K562 (cell line): Measurements from ENCODE around the gene EPHA1. TPM values are rescaled to one million over a fixed set of nuclear protein-coding genes. Genes with fewer than 3 reads are reported as not detected.

Experiments
- ATAC-seq: fragments of 200-7000 bp; cut with Tn5 transposase; 3 replicates; pipeline ENCODE4 v1.9.1; 2020; ENCODE audit warnings: moderate library complexity
- BruUV-seq: library from RNA; stranded (reverse); fragments of 400-500 nt; replicated peaks from 2 replicates; lab custom pipeline; 2021; lab: Mats Ljungman, UMichigan
- CTCF ChIA-PET: fragments of 300-600 bp; formaldehyde crosslinking; extraction: SDS; loops from one replicate; lab custom pipeline; 2021; ENCODE audit warnings: low intra/inter-chr PET ratio; lab: Yijun Ruan, JAX
- POLR2A ChIA-PET: fragments of 300-600, 350-650 bp; sonication (Branson Sonifier 250); formaldehyde crosslinking; extraction: SDS; loops from one replicate; lab custom pipeline; 2021; ENCODE audit warnings: antibody characterized with exemption, inconsistent platforms; lab: Yijun Ruan, JAX
- DNase-seq, 4 experiments: peaks; one replicate each; pipeline versions ENCODE4 v3.0.0 to v3.0.0-alpha.2; 2011 to 2018; ENCODE audit warnings: low spot score in 3 of 4, mixed read lengths in 3 of 4; ENCODE audit errors: extremely low read depth in 1 of 4
- FAIRE-seq: peaks from 2 replicates; lab custom pipeline; 2011; peaks lifted over from hg19 to GRCh38; lab: Jason Lieb, UNC
- H2AFZ ChIP-seq: 2 replicates; pipeline ENCODE4 v1.6.0; 2011; ENCODE audit warnings: low read depth, low read length, control low read depth, inconsistent platforms
- H3K27ac ChIP-seq: fragments of 200-600 bp; 3 replicates; pipeline ENCODE4 v1.8.0; 2011; ENCODE audit warnings: low read depth, mild to moderate bottlenecking, control low read depth, inconsistent platforms, low read length, moderate library complexity, mixed read lengths; ENCODE audit errors: extremely low read depth
- H3K27me3 ChIP-seq, 2 experiments: fragments of 300-600 bp in 1 of 2; 2 replicates in 1 of 2; 3 replicates in 1 of 2; pipeline versions ENCODE4 v1.6.0 to v1.8.0; 2011; ENCODE audit warnings: inconsistent platforms in 2 of 2, low read length in 2 of 2, mild to moderate bottlenecking in 1 of 2, mixed read lengths in 1 of 2, moderate library complexity in 1 of 2; ENCODE audit not compliant: control insufficient read depth in 2 of 2, insufficient read depth in 2 of 2
- H3K36me3 ChIP-seq: fragments of 300-600 bp; 3 replicates; pipeline ENCODE4 v1.8.0; 2011; ENCODE audit warnings: mild to moderate bottlenecking, low read length, inconsistent platforms; ENCODE audit not compliant: control insufficient read depth, insufficient read depth
- H3K4me1 ChIP-seq, 2 experiments: fragments of 200-600 bp in 1 of 2; replicated peaks in 1 of 2; 2 replicates in 1 of 2; 3 replicates in 1 of 2; pipeline versions ENCODE4 v1.5.1 to v1.8.0; 2011; ENCODE audit warnings: inconsistent platforms in 2 of 2, low read length in 2 of 2, mild to moderate bottlenecking in 1 of 2, mixed read lengths in 1 of 2, moderate library complexity in 1 of 2; ENCODE audit not compliant: control insufficient read depth in 2 of 2, insufficient read depth in 2 of 2
- H3K4me2 ChIP-seq: 2 replicates; pipeline ENCODE4 v1.6.1; 2011; ENCODE audit warnings: low read length, control low read depth, inconsistent platforms, mixed read lengths; ENCODE audit not compliant: insufficient read depth
- H3K4me3 ChIP-seq: fragments of 200-600 bp; sonication (generic), shearing (Covaris generic); 2 replicates; pipeline ENCODE4 v1.5.1; 2016; ENCODE audit warnings: control low read depth, inconsistent platforms
- H3K79me2 ChIP-seq: fragments of 200-600 bp; 3 replicates; pipeline ENCODE4 v1.8.0; 2011; ENCODE audit warnings: low read length, inconsistent platforms; ENCODE audit not compliant: control insufficient read depth, insufficient read depth
- H3K9ac ChIP-seq, 2 experiments: 2 replicates each; pipeline versions ENCODE4 v1.6.0 to v1.6.1; 2011; ENCODE audit warnings: low read depth in 2 of 2, low read length in 2 of 2, control low read depth in 1 of 2, inconsistent platforms in 1 of 2, mild to moderate bottlenecking in 1 of 2, mixed read lengths in 1 of 2; ENCODE audit not compliant: insufficient read depth in 1 of 2
- H3K9me1 ChIP-seq: one replicate; pipeline ENCODE4 v1.6.0; 2011; ENCODE audit warnings: inconsistent platforms, mild to moderate bottlenecking, low read length, moderate library complexity; ENCODE audit not compliant: control insufficient read depth, insufficient read depth
- H3K9me3 ChIP-seq: replicated peaks from 2 replicates; pipeline ENCODE4 v1.5.1; 2011; ENCODE audit warnings: low read depth, low read length, inconsistent platforms; ENCODE audit not compliant: control insufficient read depth, insufficient read depth
- H4K20me1 ChIP-seq: replicated peaks from 2 replicates; pipeline ENCODE4 v1.6.1; 2011; ENCODE audit warnings: low read length, inconsistent platforms, mixed read lengths; ENCODE audit not compliant: control insufficient read depth, insufficient read depth
- CTCF ChIP-seq, 3 experiments: IDR thresholded peaks in 2 of 3; conservative IDR thresholded peaks in 1 of 3; 2 replicates each; pipeline ENCODE4 v1.5.1; 2011 to 2012; ENCODE audit warnings: low read length in 3 of 3, mild to moderate bottlenecking in 3 of 3, control low read depth in 2 of 3, improper control_type of control experiment in 1 of 3, inconsistent platforms in 1 of 3, low read depth in 1 of 3, mixed read lengths in 1 of 3, moderate library complexity in 1 of 3; ENCODE audit not compliant: insufficient read depth in 2 of 3
- DIDO1 ChIP-seq: fragments of 450-650 bp; IDR thresholded peaks from 2 replicates; pipeline ENCODE4 v1.6.1; 2016; ENCODE audit warnings: low read depth, missing biosample characterization, missing genetic modification characterization
- KDM4B ChIP-seq, 2 experiments: fragments of 450-650 bp in 1 of 2; sonication (generic) in 1 of 2; IDR thresholded peaks; 2 replicates each; pipeline ENCODE4 v1.6.1; 2016 to 2017; ENCODE audit warnings: borderline replicate concordance in 2 of 2, antibody characterized with exemption in 1 of 2, low read depth in 1 of 2, mild to moderate bottlenecking in 1 of 2
- NFIC ChIP-seq: fragments of 450-650 bp; IDR thresholded peaks from 2 replicates; pipeline ENCODE4 v1.6.1; 2017; ENCODE audit warnings: mild to moderate bottlenecking, inconsistent platforms
- RAD21 ChIP-seq, 2 experiments: fragments of 250-450 bp in 1 of 2; fragments of 450-650 bp in 1 of 2; sonication (Bioruptor Pico) in 1 of 2; formaldehyde crosslinking in 1 of 2; IDR thresholded peaks in 1 of 2; conservative IDR thresholded peaks in 1 of 2; 2 replicates each; pipeline versions ENCODE4 v1.4.0 to v1.8.0; 2020 to 2022; ENCODE audit warnings: mild to moderate bottlenecking in 2 of 2, moderate library complexity in 1 of 2
- SRSF9 ChIP-seq: fragments of 200-400 bp; formaldehyde crosslinking; IDR thresholded peaks from 2 replicates; pipeline ENCODE4 v1.6.1; 2017; ENCODE audit warnings: low read depth, low read length, borderline replicate concordance
- ZNF24 ChIP-seq: fragments of 450-650 bp; IDR thresholded peaks from 2 replicates; pipeline ENCODE4 v1.6.1; 2016
- ZNF316 ChIP-seq: fragments of 450-650 bp; IDR thresholded peaks from 2 replicates; pipeline ENCODE4 v1.6.1; 2016
- WGBS: fragments of 100-300 bp; shearing (Covaris generic); methylation state at CpG from one replicate; pipeline ENCODE4 v1.1.6; 2016; ENCODE audit warnings: low coverage, mixed read lengths; ENCODE audit not compliant: insufficient coverage; ENCODE audit errors: missing lambda C conversion rate; 5-methylcytosine and 5-hydroxymethylcytosine counted together
- in situ Hi-C: fragments of 300-500 bp; cut with MboI; formaldehyde crosslinking; loops from 4 replicates; pipeline ENCODE4 v1.15.0; 2018; ENCODE audit warnings: inconsistent platforms, mixed read lengths
- intact Hi-C: fragments of 100-400 bp; cut with micrococcal nuclease; formaldehyde crosslinking; loops from 2 replicates; pipeline ENCODE4 v1.14.2; 2022
- polyA plus RNA-seq, 8 experiments: library from polyadenylated mRNA; depleted of rRNA in 4 of 8; stranded (reverse) in 5 of 8; unstranded in 3 of 8; fragments of >200 nt; fragmentation: Nextera tagmentation in 2 of 8; fragmentation: Illumina TruSeq in 1 of 8; extraction: Ambion mirVana in 2 of 8; extraction: Trizol in 1 of 8; gene quantifications; 2 replicates each; pipeline versions ENCODE4 v1.2.1 to v1.2.3, GENCODE V29; 2011 to 2014; ENCODE audit warnings: inconsistent platforms in 1 of 8, missing spikeins in 1 of 8
- total RNA-seq, 7 experiments: library from RNA; depleted of rRNA in 6 of 7; stranded (reverse); fragments of >200 nt in 6 of 7; fragmentation: Illumina TruSeq in 2 of 7; extraction: Trizol in 2 of 7; gene quantifications; 2 replicates each; pipeline versions ENCODE4 v1.2.1 to v1.2.3, GENCODE V29; 2011 to 2021; ENCODE audit warnings: low replicate concordance in 1 of 7

Gene EPHA1
- total and polyA plus RNA-seq, 9 of the 15 experiments (the other 6 are each of a cell fraction or from before 2014, with no cell fraction given): 0.22 to 0.57 (median 0.32) TPM; not detected in 6

DNA sequence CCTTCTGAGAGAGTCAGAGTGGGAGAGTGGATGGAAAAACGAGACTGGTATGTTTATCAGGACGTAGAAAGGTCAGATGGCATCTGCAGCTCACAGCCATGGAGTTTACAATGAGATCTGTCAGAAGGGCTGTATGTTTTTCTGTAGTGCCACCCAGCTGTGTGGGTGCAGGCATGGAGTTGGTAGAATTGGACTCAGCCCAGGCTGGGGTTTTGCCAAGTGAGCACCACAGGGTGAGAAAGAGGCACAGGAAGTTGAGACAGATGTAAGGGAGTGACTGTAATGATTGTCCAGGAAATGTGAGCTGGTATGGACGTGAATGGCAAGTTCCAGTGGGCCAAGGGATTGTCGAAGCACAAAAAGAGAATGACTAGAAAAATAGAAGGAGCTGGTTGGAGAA is 36.6 kb downstream of the EPHA1 start:
- no peak for FAIRE-seq
- Histone ChIP-seq H3K9me3 (no peaks in the 10 kb centered on the region), H2AFZ (no peak overlapping the region), H3K9ac (no peak overlapping the region), H3K4me1 (peaks cover 0 to 9% of the 10 kb centered on the region in 2 experiments; a peak in 1 of 5 replicates), H3K4me3 (no peak overlapping the region), H4K20me1 (0 out of 2 replicates have a peak, but pooled peaks cover 5% of the 10 kb centered on the region), H3K4me2 (no peak overlapping the region), H3K36me3 (no peaks in the 10 kb centered on the region), H3K9me1 (no peaks in the 10 kb centered on the region), H3K27ac (no peak overlapping the region), H3K27me3 (peaks cover 19 to 33% of the 10 kb centered on the region in 2 experiments), H3K79me2 (no peaks in the 10 kb centered on the region)
- intact Hi-C loops: loop anchor here (2.0 kb wide), 1 partner anchor 131 kb away; no protein-coding TSS in a partner anchor
- POLR2A ChIA-PET: interaction anchor here (0.6 to 4.2 kb wide), 3 partner anchors 8 to 521 kb away, joined by 3 to 29 read pairs (median 4); partner anchors contain the start of gene ZYX
- 0 out of 3 replicates have a peak, but pooled peaks have one; percentile 12 for ATAC-seq
- WGBS: 15% methylated on average over 4 of the region's 4 CpGs
- CTCF ChIA-PET: no interaction called here
- no TSS peak for BruUV-seq
- no peak for DNase-seq
- in situ Hi-C loops: no loop called here
- TF ChIP-seq SRSF9 (no peak), CTCF (IDR thresholded peaks at IDR 0.05 in 2 of 3, conservative IDR thresholded peaks at IDR 0.05 in 1 of 3; ENCODE audit: insufficient read depth in 2 of 3, low read depth in 1 of 3, low read length in 3 of 3) (peak in 2 of 3 experiments; percentile 10 to 27; a peak in 1 of 6 replicates), ZNF316 (no peak), DIDO1 (tag) (peak; percentile 33; the same call in 1 of the 2 replicates), NFIC (0 out of 2 replicates have a peak, but pooled peaks have one; percentile 10), ZNF24 (no peak), KDM4B (IDR thresholded peaks at IDR 0.05; ENCODE audit: borderline replicate concordance in 2 of 2, low read depth in 1 of 2) (no peak), RAD21 (CRISPR knock-in tag; conservative IDR thresholded peaks at IDR 0.05 in 1 of 2, IDR thresholded peaks at IDR 0.05 in 1 of 2) (0 out of 4 replicates have a peak, but pooled peaks of 1 of the 2 experiments have one; percentile 12)
